Prostate gland (tissue), 2 donors: ENCODE data around the gene MAGEB3. TPM values are rescaled to one million over a fixed set of nuclear protein-coding genes. Genes with fewer than 3 reads are reported as not detected.

Experiments used
- total RNA-seq, 2 donors: library from RNA; depleted of rRNA; stranded (reverse); fragments of >200 nt; gene quantifications; one replicate each; pipeline ENCODE4 v1.1.0, GENCODE V29; 2016

Gene MAGEB3
- total RNA-seq, 2 donors from 2014 or later = 14.0 TPM; not detected in 1

Other genes with a start within 250 kb of the MAGEB3 start
- gene MAGEB2, start 15.1 kb upstream of the MAGEB3 start, total RNA-seq = 10 to 100 TPM in 1 of 2 donors, not detected in 1; 29.5 TPM
- 1 to 10 TPM in 1 of 2 donors, not detected in 1; 3.6 TPM for gene MAGEB4, start 11.3 kb downstream of the MAGEB3 start, total RNA-seq
- 10 to 100 TPM in 1 of 2 donors, not detected in 1; 51.1 TPM for gene MAGEB1, start 16.5 kb downstream of the MAGEB3 start, total RNA-seq
- gene NR0B1, start 78.7 kb downstream of the MAGEB3 start, total RNA-seq = 10 to 100 TPM in 1 of 2 donors, not detected in 1; 38.5 TPM